Measurements from ENCODE around the gene FBXL14. TPM values are rescaled to one million over a fixed set of nuclear protein-coding genes. Genes with fewer than 3 reads are reported as not detected.

The FBXL14 gene
- total RNA-seq, 4 donors from 2014 or later, result 6.3 to 20.4 (median 12.7) TPM

DNA sequence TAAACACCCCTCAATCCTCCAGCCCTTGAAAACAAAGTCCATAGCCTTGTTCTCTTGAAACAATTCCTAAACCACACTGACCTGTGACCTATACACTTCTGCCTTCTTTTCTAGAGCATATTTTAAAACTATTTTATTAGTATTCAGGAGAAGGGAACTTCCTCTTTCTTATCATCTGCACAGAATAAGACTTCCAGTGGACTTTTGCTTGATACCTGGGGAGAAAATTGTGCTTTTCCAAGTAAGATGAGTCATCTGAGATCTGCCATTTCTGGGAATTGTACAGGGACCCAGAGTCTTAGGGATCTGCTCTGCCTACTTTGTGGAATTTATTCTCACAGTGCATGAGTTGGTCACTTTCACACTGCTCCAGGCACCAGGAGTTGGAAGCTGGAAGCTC is 24.1 kb upstream of the FBXL14 start:
- no peak for DNase-seq
- Histone ChIP-seq H3K27ac (no peak overlapping the region), H3K27me3 (no peaks in the 10 kb centered on the region), H3K4me1 (peaks cover 0 to 4% (median 0%) of the 10 kb centered on the region in 4 donors), H3K36me3 (no peaks in the 10 kb centered on the region), H3K4me3 (no peak overlapping the region), H3K9me3 (no peaks in the 10 kb centered on the region)
- TF ChIP-seq, protein P1, sequence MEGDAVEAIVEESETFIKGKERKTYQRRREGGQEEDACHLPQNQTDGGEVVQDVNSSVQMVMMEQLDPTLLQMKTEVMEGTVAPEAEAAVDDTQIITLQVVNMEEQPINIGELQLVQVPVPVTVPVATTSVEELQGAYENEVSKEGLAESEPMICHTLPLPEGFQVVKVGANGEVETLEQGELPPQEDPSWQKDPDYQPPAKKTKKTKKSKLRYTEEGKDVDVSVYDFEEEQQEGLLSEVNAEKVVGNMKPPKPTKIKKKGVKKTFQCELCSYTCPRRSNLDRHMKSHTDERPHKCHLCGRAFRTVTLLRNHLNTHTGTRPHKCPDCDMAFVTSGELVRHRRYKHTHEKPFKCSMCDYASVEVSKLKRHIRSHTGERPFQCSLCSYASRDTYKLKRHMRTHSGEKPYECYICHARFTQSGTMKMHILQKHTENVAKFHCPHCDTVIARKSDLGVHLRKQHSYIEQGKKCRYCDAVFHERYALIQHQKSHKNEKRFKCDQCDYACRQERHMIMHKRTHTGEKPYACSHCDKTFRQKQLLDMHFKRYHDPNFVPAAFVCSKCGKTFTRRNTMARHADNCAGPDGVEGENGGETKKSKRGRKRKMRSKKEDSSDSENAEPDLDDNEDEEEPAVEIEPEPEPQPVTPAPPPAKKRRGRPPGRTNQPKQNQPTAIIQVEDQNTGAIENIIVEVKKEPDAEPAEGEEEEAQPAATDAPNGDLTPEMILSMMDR (IDR thresholded peaks at IDR 0.05), result no peak
- TF ChIP-seq POLR2A (IDR thresholded peaks at IDR 0.05), result no peak

DNA sequence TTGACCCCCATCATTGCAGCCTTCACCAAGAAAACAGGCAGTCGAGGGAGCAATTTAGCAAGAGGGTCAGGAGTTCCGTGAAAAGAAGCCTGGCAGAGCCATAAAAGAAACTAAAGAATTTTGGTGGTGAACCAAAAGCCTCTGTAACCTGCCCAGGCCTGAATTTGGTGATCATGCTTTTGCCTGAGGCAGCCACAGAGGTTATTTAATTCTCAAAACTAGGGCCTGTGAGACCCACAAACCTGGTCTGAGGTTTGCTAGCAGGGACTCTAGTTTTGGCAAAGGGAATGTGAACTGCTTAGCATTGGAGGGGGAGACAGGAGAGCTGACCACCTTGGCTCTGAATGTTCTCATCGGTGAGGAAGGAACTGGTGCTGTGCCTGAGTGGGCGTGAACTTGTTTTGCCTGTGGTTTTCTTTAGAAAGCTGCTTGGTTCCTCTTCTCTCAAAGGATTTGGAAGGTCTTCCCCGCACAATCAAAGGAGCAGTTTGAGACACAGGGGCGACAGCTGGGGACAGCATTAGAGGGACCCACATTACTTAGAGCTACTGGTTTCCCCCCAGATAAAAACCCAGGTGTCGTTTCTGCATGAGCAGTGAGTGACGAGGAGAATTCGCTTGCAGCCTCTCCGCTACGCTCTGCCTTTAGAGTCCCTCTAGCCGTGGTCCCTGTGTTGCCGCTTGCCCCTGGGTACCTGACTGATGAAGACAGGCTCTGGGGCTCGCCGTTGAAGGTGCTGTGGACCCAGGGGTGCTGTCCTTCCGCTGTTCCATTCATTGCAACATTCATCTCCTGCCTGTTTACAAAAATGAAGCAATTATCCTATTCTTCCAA is 22.1 kb upstream of the FBXL14 start:
- TF ChIP-seq, protein P1 (IDR thresholded peaks at IDR 0.05), result no peak
- no peak for TF ChIP-seq POLR2A (IDR thresholded peaks at IDR 0.05)
- no peak overlapping the region for H3K27ac ChIP-seq
- no peak for DNase-seq
- H3K27me3 ChIP-seq, result no peaks in the 10 kb centered on the region
- H3K4me1 ChIP-seq, result peaks cover 0 to 4% (median 0%) of the 10 kb centered on the region in 4 donors
- no peaks in the 10 kb centered on the region for H3K36me3 ChIP-seq
- no peak overlapping the region for H3K4me3 ChIP-seq
- H3K9me3 ChIP-seq, result no peaks in the 10 kb centered on the region

DNA sequence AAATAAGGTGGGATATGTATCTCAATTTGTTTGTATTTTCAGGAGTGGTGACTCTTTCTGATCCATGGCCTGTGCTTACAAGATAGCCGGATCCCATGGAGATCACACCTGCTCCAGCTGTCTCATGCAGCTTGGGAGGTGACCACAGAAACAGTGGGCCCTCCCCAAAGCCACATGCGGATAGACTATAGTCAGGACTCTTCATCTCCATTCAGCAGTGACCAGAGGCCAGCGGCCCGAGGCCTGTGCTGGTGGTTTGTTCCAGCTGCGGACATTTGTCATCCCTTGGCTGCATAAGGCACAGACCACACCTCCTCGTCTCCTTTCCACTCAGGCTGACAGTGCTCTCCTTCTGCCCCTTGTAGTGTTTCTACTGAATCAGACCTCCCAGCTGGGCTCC is 20.0 kb upstream of the FBXL14 start:
- H3K4me3 ChIP-seq, result no peak overlapping the region
- peaks cover 0 to 4% (median 0%) of the 10 kb centered on the region in 4 donors for H3K4me1 ChIP-seq
- H3K27ac ChIP-seq, result no peak overlapping the region
- no peaks in the 10 kb centered on the region for H3K27me3 ChIP-seq
- H3K36me3 ChIP-seq, result no peaks in the 10 kb centered on the region
- TF ChIP-seq, protein P1 (IDR thresholded peaks at IDR 0.05), result no peak
- no peak for TF ChIP-seq POLR2A (IDR thresholded peaks at IDR 0.05)
- H3K9me3 ChIP-seq, result no peaks in the 10 kb centered on the region
- DNase-seq, result no peak

DNA sequence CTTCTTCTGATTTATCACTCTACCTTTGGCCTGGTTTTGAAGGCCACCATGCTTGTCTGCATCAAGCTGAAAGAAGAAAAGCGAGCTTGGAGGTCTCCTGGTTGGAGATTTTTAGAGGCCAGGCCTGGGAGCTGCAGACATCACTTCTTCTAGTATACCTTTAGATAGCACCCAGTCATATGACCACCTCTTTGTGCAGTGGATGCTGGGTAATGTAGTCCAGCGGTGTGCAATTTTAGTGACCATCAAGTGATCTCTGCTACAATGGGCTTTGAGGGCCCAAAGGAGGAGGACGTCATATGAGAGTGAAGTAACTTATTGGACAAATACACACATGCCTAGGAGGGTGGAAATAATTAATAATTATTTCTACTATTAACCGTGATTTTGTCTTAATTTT is 19.5 kb upstream of the FBXL14 start:
- no peaks in the 10 kb centered on the region for H3K9me3 ChIP-seq
- no peak for DNase-seq
- TF ChIP-seq, protein P1 (IDR thresholded peaks at IDR 0.05), result no peak
- H3K36me3 ChIP-seq, result no peaks in the 10 kb centered on the region
- peaks cover 0 to 4% (median 0%) of the 10 kb centered on the region in 4 donors for H3K4me1 ChIP-seq
- H3K27ac ChIP-seq, result no peak overlapping the region
- H3K4me3 ChIP-seq, result no peak overlapping the region
- no peaks in the 10 kb centered on the region for H3K27me3 ChIP-seq

DNA sequence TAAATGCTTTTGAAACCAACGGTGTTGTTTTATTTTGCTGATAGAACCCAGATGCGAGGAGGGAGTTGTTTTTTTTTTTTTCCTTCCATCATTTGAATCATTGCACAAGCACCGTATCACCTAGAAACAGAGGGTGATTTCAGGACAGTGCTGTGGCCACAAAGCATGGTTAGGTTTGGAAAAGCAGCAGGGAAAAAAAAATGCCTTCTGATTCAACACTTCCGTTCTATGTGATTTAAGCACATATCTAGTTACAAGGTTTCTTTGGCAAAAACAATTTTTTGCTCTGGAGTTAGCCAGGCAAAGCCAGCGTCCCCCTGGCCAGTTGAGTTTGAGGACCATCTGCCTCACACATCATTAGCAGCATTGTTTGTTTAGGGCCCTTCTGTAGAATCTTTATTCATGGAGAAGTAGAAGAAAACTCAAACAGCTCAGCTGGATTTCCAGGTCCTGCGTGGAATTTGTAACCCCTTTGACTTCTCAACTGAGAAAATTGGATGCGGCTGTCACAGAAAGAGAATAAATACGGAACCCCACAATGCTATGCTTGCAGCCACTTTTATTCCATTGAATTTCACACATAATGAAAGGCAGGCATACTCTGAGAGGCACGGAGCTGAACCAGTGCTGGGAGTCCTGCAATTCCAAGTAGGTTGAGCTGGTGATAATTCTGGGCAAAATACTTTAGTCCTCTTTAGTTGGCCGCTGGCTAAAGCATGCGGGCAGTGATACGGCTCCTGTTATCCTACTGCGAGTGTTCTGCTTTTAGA is 17.6 kb upstream of the FBXL14 start:
- TF ChIP-seq, protein P1 (IDR thresholded peaks at IDR 0.05), result no peak
- no peak for TF ChIP-seq POLR2A (IDR thresholded peaks at IDR 0.05)
- no peak for DNase-seq
- no peak overlapping the region for H3K4me3 ChIP-seq
- no peak overlapping the region for H3K27ac ChIP-seq
- no peaks in the 10 kb centered on the region for H3K27me3 ChIP-seq
- H3K9me3 ChIP-seq, result no peaks in the 10 kb centered on the region
- H3K36me3 ChIP-seq, result no peaks in the 10 kb centered on the region
- H3K4me1 ChIP-seq, result peaks cover 0 to under 1% (median 0%) of the 10 kb centered on the region in 4 donors
